H1 (cell line): ENCODE measurements around the gene PUDP. TPM values are rescaled to one million over a fixed set of nuclear protein-coding genes. Genes with fewer than 3 reads are reported as not detected.
"Not testable (repeated sequence)": the region's sequence is repeated elsewhere in the genome, so short reads cannot be mapped to it uniquely, and the experiment has no call there.

Source experiments
- CTCF ChIA-PET: fragments of 300-600 bp; sonication (Branson Sonifier 250); formaldehyde crosslinking; loops from one replicate; lab custom pipeline; 2021; ENCODE audit not compliant: partially characterized antibody; lab: Charles Lee
- POLR2A ChIA-PET: fragments of 300-600 bp; sonication (Branson Sonifier 250); formaldehyde crosslinking; loops from one replicate; lab custom pipeline; 2021; ENCODE audit warnings: inconsistent platforms; ENCODE audit not compliant: partially characterized antibody; lab: Charles Lee
- DNase-seq, 2 experiments: peaks; one replicate each; pipeline versions ENCODE4 v3.0.0 to v3.0.0-alpha.2; 2010 to 2022; ENCODE audit warnings: low spot score in 2 of 2, low read depth in 1 of 2, mixed read lengths in 1 of 2
- FAIRE-seq: peaks from 2 replicates; lab custom pipeline; 2011; peaks lifted over from hg19 to GRCh38; lab: Jason Lieb, UNC
- H2AFZ ChIP-seq: 2 replicates; pipeline ENCODE4 v1.8.1; 2012; ENCODE audit warnings: low read length, inconsistent platforms
- H2AK5ac ChIP-seq: 2 replicates; pipeline ENCODE4 v1.6.1; 2013; ENCODE audit warnings: low read depth, low read length
- H2BK120ac ChIP-seq: replicated peaks from 2 replicates; pipeline ENCODE3; 2013; ENCODE audit warnings: low read depth, low read length, inconsistent platforms
- H2BK12ac ChIP-seq: 2 replicates; pipeline ENCODE4 v1.6.1; 2013; ENCODE audit warnings: low read depth, low read length
- H2BK15ac ChIP-seq: 2 replicates; pipeline ENCODE4 v1.6.1; 2013; ENCODE audit warnings: low read length
- H2BK20ac ChIP-seq: 2 replicates; pipeline ENCODE4 v1.6.1; 2013; ENCODE audit warnings: low read length
- H2BK5ac ChIP-seq: 2 replicates; pipeline ENCODE4 v1.6.1; 2013; ENCODE audit warnings: low read depth, low read length
- H3K14ac ChIP-seq: 2 replicates; pipeline ENCODE4 v1.6.1; 2013; ENCODE audit warnings: inconsistent platforms; ENCODE audit not compliant: insufficient read length
- H3K18ac ChIP-seq: 2 replicates; pipeline ENCODE4 v1.6.1; 2013; ENCODE audit warnings: low read length; ENCODE audit errors: extremely low read depth
- H3K23ac ChIP-seq: 2 replicates; pipeline ENCODE4 v1.6.1; 2013; ENCODE audit warnings: inconsistent platforms; ENCODE audit not compliant: insufficient read length
- H3K23me2 ChIP-seq: 2 replicates; pipeline ENCODE4 v1.6.1; 2013; ENCODE audit warnings: low read depth, low read length
- H3K27ac ChIP-seq: 2 replicates; pipeline ENCODE4 v1.6.1; 2011; ENCODE audit warnings: low read depth, low read length, inconsistent platforms
- H3K27me3 ChIP-seq, 4 experiments: replicated peaks in 1 of 4; 1 replicate in 1 of 4; 2 replicates in 3 of 4; pipeline versions ENCODE4 v1.6.1 to v1.8.1; 2011 to 2013; ENCODE audit warnings: low read length in 3 of 4, mild to moderate bottlenecking in 3 of 4, inconsistent platforms in 2 of 4, mixed read lengths in 2 of 4, moderate library complexity in 1 of 4; ENCODE audit not compliant: control insufficient read depth in 3 of 4, insufficient read depth in 3 of 4; ENCODE audit errors: extremely low read depth in 1 of 4
- H3K36me3 ChIP-seq, 4 experiments: 2 replicates each; pipeline versions ENCODE4 v1.6.1 to v1.8.1; 2011 to 2013; ENCODE audit warnings: mild to moderate bottlenecking in 4 of 4, low read length in 3 of 4, moderate library complexity in 2 of 4, control low read depth in 1 of 4, inconsistent platforms in 1 of 4; ENCODE audit not compliant: insufficient read depth in 4 of 4, control insufficient read depth in 2 of 4
- H3K4ac ChIP-seq: replicated peaks from 2 replicates; pipeline ENCODE3; 2013; ENCODE audit warnings: low read length, low read depth, mixed read lengths, inconsistent platforms; ENCODE audit not compliant: insufficient read length
- H3K4me1 ChIP-seq, 4 experiments: replicated peaks in 1 of 4; 1 replicate in 1 of 4; 2 replicates in 3 of 4; pipeline versions ENCODE4 v1.6.1 to v1.8.1; 2011 to 2013; ENCODE audit warnings: low read length in 3 of 4, inconsistent platforms in 2 of 4, mixed read lengths in 1 of 4; ENCODE audit not compliant: insufficient read depth in 4 of 4, control insufficient read depth in 3 of 4
- H3K4me2 ChIP-seq, 2 experiments: 2 replicates each; pipeline versions ENCODE4 v1.6.1 to v1.8.1; 2011 to 2013; ENCODE audit warnings: low read depth in 2 of 2, low read length in 2 of 2, control low read depth in 1 of 2, inconsistent platforms in 1 of 2, mild to moderate bottlenecking in 1 of 2; ENCODE audit not compliant: insufficient read depth in 1 of 2
- H3K4me3 ChIP-seq, 4 experiments: fragments of 200-600, 300-600 bp in 1 of 4; sonication (generic), shearing (Covaris generic), sonication (Bioruptor Twin) in 1 of 4; 2 replicates each; pipeline versions ENCODE4 v1.5.1 to v1.8.1; 2011 to 2016; ENCODE audit warnings: low read length in 4 of 4, low read depth in 3 of 4, control low read depth in 2 of 4, inconsistent platforms in 2 of 4, mild to moderate bottlenecking in 2 of 4, mixed read lengths in 1 of 4, moderate library complexity in 1 of 4; ENCODE audit not compliant: insufficient read depth in 2 of 4; ENCODE audit errors: extremely low read depth in 1 of 4
- H3K56ac ChIP-seq: replicated peaks from 2 replicates; pipeline ENCODE3; 2013; ENCODE audit warnings: low read depth, mild to moderate bottlenecking, mixed read lengths, low read length, inconsistent platforms; ENCODE audit not compliant: insufficient read length
- H3K79me1 ChIP-seq: 2 replicates; pipeline ENCODE4 v1.6.1; 2013; ENCODE audit warnings: low read depth, low read length, control low read depth
- H3K79me2 ChIP-seq, 2 experiments: 2 replicates each; pipeline versions ENCODE4 v1.6.1 to v1.8.1; 2012 to 2013; ENCODE audit warnings: low read length in 2 of 2, mild to moderate bottlenecking in 2 of 2, inconsistent platforms in 1 of 2; ENCODE audit not compliant: insufficient read depth in 2 of 2, control insufficient read depth in 1 of 2
- H3K9ac ChIP-seq, 4 experiments: replicated peaks in 1 of 4; 1 replicate in 1 of 4; 2 replicates in 3 of 4; pipeline versions ENCODE4 v1.6.1 to v1.8.1; 2011 to 2013; ENCODE audit warnings: low read depth in 3 of 4, low read length in 3 of 4, control low read depth in 2 of 4, mild to moderate bottlenecking in 2 of 4, moderate library complexity in 2 of 4, inconsistent platforms in 1 of 4; ENCODE audit errors: extremely low read depth in 1 of 4
- H3K9me3 ChIP-seq, 2 experiments: 2 replicates each; pipeline versions ENCODE4 v1.6.1 to v1.8.1; 2012 to 2013; ENCODE audit warnings: mild to moderate bottlenecking in 2 of 2, moderate library complexity in 2 of 2, control low read depth in 1 of 2, inconsistent platforms in 1 of 2, low read depth in 1 of 2, low read length in 1 of 2, mixed read lengths in 1 of 2; ENCODE audit not compliant: insufficient read depth in 2 of 2
- H4K20me1 ChIP-seq, 2 experiments: replicated peaks in 1 of 2; 2 replicates each; pipeline versions ENCODE3 to v1.8.1; 2011 to 2013; ENCODE audit warnings: inconsistent platforms in 2 of 2, low read length in 2 of 2, mild to moderate bottlenecking in 1 of 2; ENCODE audit not compliant: insufficient read depth in 2 of 2, control insufficient read depth in 1 of 2
- H4K5ac ChIP-seq: 2 replicates; pipeline ENCODE4 v1.6.1; 2013; ENCODE audit warnings: low read length, low read depth, mixed read lengths, inconsistent platforms; ENCODE audit not compliant: insufficient read length
- H4K8ac ChIP-seq: 2 replicates; pipeline ENCODE4 v1.8.0; 2013; ENCODE audit warnings: mild to moderate bottlenecking, moderate library complexity, low read length, inconsistent platforms; ENCODE audit not compliant: insufficient read depth; ENCODE audit errors: extremely low read depth
- H4K91ac ChIP-seq: replicated peaks from 2 replicates; pipeline ENCODE3; 2013; ENCODE audit warnings: low read length, mixed read lengths, inconsistent platforms; ENCODE audit not compliant: insufficient read length
- WGBS, 2 experiments: shearing (Covaris generic) in 1 of 2; methylation state at CpG; one replicate each; pipeline versions ENCODE4 v1.1.6 to v1.1.7; 2013 to 2015; ENCODE audit warnings: low lambda C conversion rate in 2 of 2, mixed read lengths in 2 of 2, inconsistent platforms in 1 of 2, low coverage in 1 of 2, missing lambda C conversion rate in 1 of 2; ENCODE audit not compliant: insufficient replicate concordance in 2 of 2, insufficient coverage in 1 of 2, insufficient read length in 1 of 2; ENCODE audit errors: extremely low coverage in 1 of 2, missing lambda C conversion rate in 1 of 2; 5-methylcytosine and 5-hydroxymethylcytosine counted together
- polyA plus RNA-seq, 7 experiments: library from polyadenylated mRNA; depleted of rRNA in 3 of 7; stranded (reverse) in 5 of 7; unstranded in 2 of 7; fragments of >200 nt in 5 of 7; fragments of 200-250 nt in 2 of 7; gene quantifications; 1 replicate in 5 of 7; 2 replicates in 1 of 7; 4 replicates in 1 of 7; pipeline versions ENCODE4 v1.2.1 to v1.2.3, GENCODE V29; 2011 to 2013; ENCODE audit warnings: missing spikeins in 2 of 7, mixed read lengths in 2 of 7
- total RNA-seq: library from RNA; stranded (reverse); fragmentation: NEBNext Ultra II Directional; extraction: Animal tissue kit (Norgen Biotek cat#: 25700); gene quantifications from 2 replicates; pipeline ENCODE4 v1.2.1, GENCODE V29; 2021

The PUDP gene
- total and polyA plus RNA-seq, 2 of the 8 experiments (the other 6 are each of a cell fraction or from before 2014, with no cell fraction given), result 27.2 to 30.2 TPM

GRCh38 chrX:7012262-7012834, 135.6 kb downstream of the PUDP start:
- H3K23me2 ChIP-seq, H2BK5ac ChIP-seq, H3K23ac ChIP-seq, CTCF ChIA-PET, H3K18ac ChIP-seq, FAIRE-seq, POLR2A ChIA-PET, H2AFZ ChIP-seq, H3K14ac ChIP-seq, H3K4me2 ChIP-seq, H2BK12ac ChIP-seq, H3K27ac ChIP-seq, H3K9me3 ChIP-seq, H3K79me1 ChIP-seq, DNase-seq, H3K4me3 ChIP-seq, H3K27me3 ChIP-seq, H4K91ac ChIP-seq, H3K4me1 ChIP-seq, H2BK20ac ChIP-seq, H4K20me1 ChIP-seq, H2AK5ac ChIP-seq, H3K56ac ChIP-seq, H3K36me3 ChIP-seq, H3K9ac ChIP-seq, H3K79me2 ChIP-seq, H2BK120ac ChIP-seq, H4K5ac ChIP-seq, H2BK15ac ChIP-seq, H4K8ac ChIP-seq, H3K4ac ChIP-seq: not testable (repeated sequence)
- 97% methylated on average over 4 of the region's 8 CpGs; no CpG with 5 or more reads in 1 of the 2 experiments for WGBS, 2 experiments

GRCh38 chrX:7010897-7011296, 137.1 kb downstream of the PUDP start:
- H3K4me2 ChIP-seq, H3K4ac ChIP-seq, H4K5ac ChIP-seq, H3K4me3 ChIP-seq, H2AFZ ChIP-seq, H3K23ac ChIP-seq, H3K36me3 ChIP-seq, H3K4me1 ChIP-seq, H3K18ac ChIP-seq, H2BK120ac ChIP-seq, H4K8ac ChIP-seq, H4K91ac ChIP-seq, H2AK5ac ChIP-seq, H3K79me1 ChIP-seq, H4K20me1 ChIP-seq, H3K27ac ChIP-seq, H2BK20ac ChIP-seq, H2BK12ac ChIP-seq, H3K14ac ChIP-seq, DNase-seq, POLR2A ChIA-PET, FAIRE-seq, H2BK15ac ChIP-seq, H3K56ac ChIP-seq, H3K9me3 ChIP-seq, H3K79me2 ChIP-seq, H3K23me2 ChIP-seq, CTCF ChIA-PET, H2BK5ac ChIP-seq, H3K9ac ChIP-seq, H3K27me3 ChIP-seq: not testable (repeated sequence)
- whole genome bisulfite sequencing, 2 experiments, result 92% methylated on average over 4 of the region's 4 CpGs; no CpG with 5 or more reads in 1 of the 2 experiments
